ENCODE results near the gene ATG16L2.

ATG16L2 gene

GRCh38 chr11:72836111-72836510, 21.9 kb downstream of the ATG16L2 start:
- Histone ChIP-seq H4K20me1 (ENCODE audit: insufficient read depth, low read length) (no peaks in the 10 kb centered on the region), H3K9me3 (ENCODE audit: low read length) (no peaks in the 10 kb centered on the region), H3K9me2 (ENCODE audit: low read depth, low read length) (no peaks in the 10 kb centered on the region), H3K27me3 (ENCODE audit: insufficient read depth, low read length) (no peaks in the 10 kb centered on the region), H3K4me1 (ENCODE audit: insufficient read depth, low read length, severe bottlenecking) (no peaks in the 10 kb centered on the region), H3K4me2 (ENCODE audit: low read length) (no peak overlapping the region), H3K9ac (ENCODE audit: low read length) (no peak overlapping the region), H3K27ac (ENCODE audit: low read depth, low read length, poor library complexity, severe bottlenecking) (no peak overlapping the region), H2AFZ (ENCODE audit: low read length) (no peak overlapping the region), H3K79me2 (ENCODE audit: insufficient read depth, low read length) (no peaks in the 10 kb centered on the region), H3F3A (ENCODE audit: insufficient read depth, low read length) (no peaks in the 10 kb centered on the region), H3K36me3 (ENCODE audit: insufficient read depth, low read length) (peaks cover 58% of the 10 kb centered on the region), H3K4me3 (ENCODE audit: low read depth, low read length, poor library complexity, severe bottlenecking) (no peak overlapping the region)
- TF ChIP-seq EZH2 (IDR thresholded peaks at IDR 0.05; ENCODE audit: borderline replicate concordance, low read length) (no peak), CTCF (IDR thresholded peaks at IDR 0.05; ENCODE audit: low read length) (no peak)

- Histone ChIP-seq H3K27ac (ENCODE audit: low read depth, low read length, poor library complexity, severe bottlenecking) (no peak overlapping the region), H3K9me3 (ENCODE audit: low read length) (no peaks in the 10 kb centered on the region), H2AFZ (ENCODE audit: low read length) (no peak overlapping the region), H3K4me2 (ENCODE audit: low read length) (no peak overlapping the region), H3K4me1 (ENCODE audit: insufficient read depth, low read length, severe bottlenecking) (no peaks in the 10 kb centered on the region), H4K20me1 (ENCODE audit: insufficient read depth, low read length) (no peaks in the 10 kb centered on the region), H3K36me3 (ENCODE audit: insufficient read depth, low read length) (peaks cover 77% of the 10 kb centered on the region), H3K9ac (ENCODE audit: low read length) (no peak overlapping the region), H3K27me3 (ENCODE audit: insufficient read depth, low read length) (no peaks in the 10 kb centered on the region), H3K4me3 (ENCODE audit: low read depth, low read length, poor library complexity, severe bottlenecking) (no peak overlapping the region), H3K79me2 (ENCODE audit: insufficient read depth, low read length) (no peaks in the 10 kb centered on the region), H3F3A (ENCODE audit: insufficient read depth, low read length) (no peaks in the 10 kb centered on the region), H3K9me2 (ENCODE audit: low read depth, low read length) (no peaks in the 10 kb centered on the region)
- no peak for TF ChIP-seq CTCF (IDR thresholded peaks at IDR 0.05; ENCODE audit: low read length)
- TF ChIP-seq EZH2 (IDR thresholded peaks at IDR 0.05; ENCODE audit: borderline replicate concordance, low read length): no peak
These were observed 24.6 kb downstream of the ATG16L2 start for GRCh38 chr11:72838691-72839305.

- Histone ChIP-seq H3K9ac (ENCODE audit: low read length) (no peak overlapping the region), H3K4me1 (ENCODE audit: insufficient read depth, low read length, severe bottlenecking) (no peaks in the 10 kb centered on the region), H4K20me1 (ENCODE audit: insufficient read depth, low read length) (no peaks in the 10 kb centered on the region), H2AFZ (ENCODE audit: low read length) (no peak overlapping the region), H3K4me3 (ENCODE audit: low read depth, low read length, poor library complexity, severe bottlenecking) (no peak overlapping the region), H3K9me3 (ENCODE audit: low read length) (no peaks in the 10 kb centered on the region), H3K27ac (ENCODE audit: low read depth, low read length, poor library complexity, severe bottlenecking) (no peak overlapping the region), H3F3A (ENCODE audit: insufficient read depth, low read length) (no peaks in the 10 kb centered on the region), H3K4me2 (ENCODE audit: low read length) (no peak overlapping the region), H3K36me3 (ENCODE audit: insufficient read depth, low read length) (peaks cover 80% of the 10 kb centered on the region), H3K79me2 (ENCODE audit: insufficient read depth, low read length) (no peaks in the 10 kb centered on the region), H3K9me2 (ENCODE audit: low read depth, low read length) (no peaks in the 10 kb centered on the region), H3K27me3 (ENCODE audit: insufficient read depth, low read length) (no peaks in the 10 kb centered on the region)
- TF ChIP-seq CTCF (IDR thresholded peaks at IDR 0.05; ENCODE audit: low read length) (no peak), EZH2 (IDR thresholded peaks at IDR 0.05; ENCODE audit: borderline replicate concordance, low read length) (no peak)
These were observed 26.6 kb downstream of the ATG16L2 start for GRCh38 chr11:72840780-72841179.

All from OCI-LY1 (cell line).